Measurements from ENCODE around the gene GNB1.

DNA sequence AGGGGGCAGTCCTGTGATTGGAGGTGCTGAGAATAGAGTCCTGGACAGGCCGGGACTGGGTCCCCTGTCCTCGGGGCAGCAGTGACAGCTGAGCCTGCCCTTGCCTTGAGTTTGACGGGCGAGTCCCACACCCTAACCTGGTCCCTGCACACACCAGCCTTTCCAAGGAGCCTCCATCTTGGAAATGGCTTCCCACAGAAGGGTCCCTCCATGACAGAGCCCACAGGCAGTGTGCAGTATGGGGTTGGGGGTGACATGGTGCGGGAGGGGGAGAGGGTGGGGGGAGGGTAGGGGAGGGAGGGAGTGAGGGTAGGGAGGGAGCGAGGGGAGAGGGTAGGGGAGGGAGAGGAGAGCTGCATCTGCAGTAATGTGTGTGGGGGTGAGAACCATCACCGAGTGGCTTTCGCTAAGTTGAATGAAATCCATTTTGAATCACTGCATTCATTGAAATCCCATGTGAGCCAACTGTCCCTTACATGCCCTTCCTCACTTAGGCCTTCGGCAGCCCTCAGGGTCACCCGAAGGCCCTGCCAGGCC is 38.3 kb upstream of the GNB1 start:
- TF ChIP-seq EZH2 (IDR thresholded peaks at IDR 0.05; ENCODE audit: borderline replicate concordance, low read depth, low read length, severe bottlenecking) (no peak), CTCF (IDR thresholded peaks at IDR 0.05; ENCODE audit: borderline replicate concordance, extremely low read depth, low read length, poor library complexity, severe bottlenecking) (no peak)

All from DND-41 (cell line).